D721Med (cell line): ENCODE data around the gene APIP.

Experiments
- DNase-seq: peaks from one replicate; pipeline ENCODE4 v3.0.0; 2011; ENCODE audit warnings: low spot score; ENCODE audit not compliant: insufficient read length
- FAIRE-seq: peaks from 2 replicates; lab custom pipeline; 2011; peaks lifted over from hg19 to GRCh38; lab: Jason Lieb, UNC
- TF ChIP-seq, protein P1 (sequence below): IDR thresholded peaks from 2 replicates; pipeline ENCODE4 v1.5.1; 2012; ENCODE audit warnings: mild to moderate bottlenecking, control low read depth; ENCODE audit not compliant: insufficient read depth; ENCODE audit errors: missing control alignments

Gene APIP

DNA sequence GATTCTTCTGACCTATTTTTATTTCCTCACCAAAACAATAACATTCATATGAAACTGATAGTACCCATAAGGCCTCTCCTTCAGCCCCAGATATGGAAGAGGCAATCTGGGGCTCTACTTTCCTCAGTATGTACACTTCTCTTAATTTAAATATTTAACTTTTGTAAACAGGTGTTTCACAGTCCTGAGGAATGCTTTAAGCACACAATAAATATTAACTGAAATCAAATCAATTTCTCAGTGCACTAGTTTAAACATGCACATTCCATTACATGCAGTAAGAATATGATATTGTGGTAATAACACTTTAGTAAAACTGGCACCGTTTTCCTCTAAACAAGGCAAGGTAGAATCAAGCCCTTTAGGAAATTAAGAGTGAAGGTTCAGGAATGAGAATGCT, 28.9 kb downstream of the APIP start:
- TF ChIP-seq, protein P1, sequence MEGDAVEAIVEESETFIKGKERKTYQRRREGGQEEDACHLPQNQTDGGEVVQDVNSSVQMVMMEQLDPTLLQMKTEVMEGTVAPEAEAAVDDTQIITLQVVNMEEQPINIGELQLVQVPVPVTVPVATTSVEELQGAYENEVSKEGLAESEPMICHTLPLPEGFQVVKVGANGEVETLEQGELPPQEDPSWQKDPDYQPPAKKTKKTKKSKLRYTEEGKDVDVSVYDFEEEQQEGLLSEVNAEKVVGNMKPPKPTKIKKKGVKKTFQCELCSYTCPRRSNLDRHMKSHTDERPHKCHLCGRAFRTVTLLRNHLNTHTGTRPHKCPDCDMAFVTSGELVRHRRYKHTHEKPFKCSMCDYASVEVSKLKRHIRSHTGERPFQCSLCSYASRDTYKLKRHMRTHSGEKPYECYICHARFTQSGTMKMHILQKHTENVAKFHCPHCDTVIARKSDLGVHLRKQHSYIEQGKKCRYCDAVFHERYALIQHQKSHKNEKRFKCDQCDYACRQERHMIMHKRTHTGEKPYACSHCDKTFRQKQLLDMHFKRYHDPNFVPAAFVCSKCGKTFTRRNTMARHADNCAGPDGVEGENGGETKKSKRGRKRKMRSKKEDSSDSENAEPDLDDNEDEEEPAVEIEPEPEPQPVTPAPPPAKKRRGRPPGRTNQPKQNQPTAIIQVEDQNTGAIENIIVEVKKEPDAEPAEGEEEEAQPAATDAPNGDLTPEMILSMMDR: no peak
- FAIRE-seq (no peak), DNase-seq (no peak)

DNA sequence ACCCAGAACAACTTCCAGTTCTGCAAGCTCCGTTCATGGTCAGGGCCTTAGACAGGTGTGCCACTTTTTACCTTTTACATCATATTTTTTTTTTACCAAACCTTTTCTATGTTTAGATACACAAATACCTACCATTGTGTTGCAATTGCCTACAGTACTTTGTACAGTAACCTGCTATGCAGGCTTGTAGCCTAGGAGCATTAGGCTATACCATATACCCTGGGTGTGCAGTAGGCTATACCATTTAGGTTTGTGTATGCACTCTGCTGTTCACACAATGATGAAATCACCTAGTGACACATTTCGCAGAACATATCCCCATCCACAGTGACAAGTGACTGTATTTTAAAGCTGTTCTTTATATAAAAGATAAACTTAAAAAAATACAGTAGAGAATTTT, 29.6 kb downstream of the APIP start:
- TF ChIP-seq, protein P1: no peak
- DNase-seq: no peak
- FAIRE-seq: no peak

DNA sequence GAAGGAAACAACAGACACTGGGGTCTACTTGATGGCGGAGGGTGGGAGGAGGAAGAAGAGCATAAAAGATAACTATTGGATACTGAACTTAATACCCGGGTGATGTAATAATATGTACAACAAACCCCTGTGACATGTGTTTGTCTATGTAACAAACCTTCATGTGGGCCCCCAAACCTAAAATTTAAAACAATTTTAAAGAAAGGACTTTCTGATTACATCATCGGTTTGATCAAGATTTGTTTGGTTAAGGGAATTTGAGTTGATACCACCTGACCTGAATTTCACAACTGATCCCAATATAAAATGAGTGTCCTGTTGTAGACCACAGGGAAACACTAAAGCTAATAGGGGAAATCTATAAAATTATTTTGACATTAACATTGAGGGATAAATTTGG, 34.3 kb downstream of the APIP start:
- TF ChIP-seq, protein P1: no peak
- FAIRE-seq (no peak), DNase-seq (no peak)

DNA sequence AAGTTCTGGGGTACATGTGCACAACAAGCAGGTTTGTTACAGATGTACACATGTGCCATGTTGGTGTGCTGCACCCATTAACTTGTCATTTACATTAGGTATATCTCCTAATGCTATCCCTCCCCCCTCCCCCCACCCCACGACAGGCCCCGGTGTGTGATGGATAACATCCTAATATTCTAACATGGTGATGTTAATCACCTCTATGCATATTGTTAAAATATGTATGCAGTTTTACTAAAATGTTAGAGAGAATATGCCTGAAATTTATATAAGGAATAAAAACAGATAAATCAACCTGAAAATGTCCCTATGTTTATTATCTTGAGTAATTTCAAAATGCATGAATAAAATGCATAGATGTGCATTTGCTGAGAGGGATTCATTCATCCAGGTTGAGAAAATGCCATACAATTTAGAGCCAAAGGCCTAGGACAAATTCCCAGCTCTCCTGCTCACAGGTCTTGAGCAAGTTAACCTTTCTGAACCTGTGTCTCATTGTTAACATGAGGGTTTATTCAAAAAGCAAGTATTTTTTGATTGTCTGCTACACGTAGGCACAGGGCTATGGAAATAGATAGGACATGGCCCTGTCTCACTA, 38.7 kb downstream of the APIP start:
- TF ChIP-seq, protein P1: no peak
- DNase-seq: no peak
- FAIRE-seq: no peak

DNA sequence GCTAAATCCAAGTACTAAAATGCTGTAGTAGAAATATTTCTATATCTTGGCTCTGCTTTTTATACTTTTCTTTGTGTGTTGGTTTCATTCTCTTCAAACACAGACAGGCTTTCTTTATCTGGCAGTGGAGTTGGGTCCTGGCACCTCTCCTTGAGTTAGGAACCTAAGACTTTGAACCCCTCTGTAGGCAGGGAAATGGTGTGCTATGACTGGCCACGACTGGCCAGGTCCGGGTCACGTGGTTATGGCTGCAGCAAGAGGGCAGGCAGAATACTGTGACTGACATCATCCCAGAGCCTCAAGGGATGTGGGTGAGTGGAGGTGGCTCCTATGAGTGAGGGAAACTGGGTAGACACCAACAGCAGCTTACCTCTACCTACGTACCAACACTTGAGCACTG, 42.0 kb downstream of the APIP start:
- no peak for FAIRE-seq
- TF ChIP-seq, protein P1: no peak
- no peak for DNase-seq

DNA sequence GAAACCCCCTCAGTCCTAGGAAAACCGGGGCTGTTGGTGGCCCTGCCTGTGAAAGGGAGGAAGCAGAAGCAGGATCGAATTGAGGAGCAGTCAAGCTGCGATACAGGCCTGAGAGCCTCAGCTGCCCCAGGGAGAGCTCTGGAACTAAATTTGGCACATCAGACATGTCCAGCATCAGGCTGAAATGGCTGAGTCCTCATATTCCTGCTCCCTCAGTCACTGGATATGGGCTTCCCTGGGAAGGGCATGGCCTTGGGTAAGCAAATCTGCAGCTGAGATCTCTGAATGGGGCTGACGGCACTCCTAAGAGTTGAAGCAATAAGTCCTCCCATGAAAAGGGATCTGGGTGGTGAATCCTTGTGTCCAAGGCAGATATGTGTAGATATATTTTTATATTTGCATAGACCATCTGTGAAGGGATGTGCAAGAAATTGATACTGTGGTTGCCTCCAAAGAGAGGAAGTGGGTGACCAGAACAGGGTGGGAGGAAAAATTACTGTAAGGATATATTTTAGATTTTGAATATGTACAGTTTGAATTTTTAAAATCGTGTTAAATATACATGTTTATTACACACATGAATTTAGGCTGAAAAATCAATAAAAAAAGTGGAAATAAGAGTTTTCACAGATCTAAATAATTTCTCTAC, 45.5 kb downstream of the APIP start:
- FAIRE-seq: no peak
- no peak for DNase-seq
- TF ChIP-seq, protein P1: no peak

DNA sequence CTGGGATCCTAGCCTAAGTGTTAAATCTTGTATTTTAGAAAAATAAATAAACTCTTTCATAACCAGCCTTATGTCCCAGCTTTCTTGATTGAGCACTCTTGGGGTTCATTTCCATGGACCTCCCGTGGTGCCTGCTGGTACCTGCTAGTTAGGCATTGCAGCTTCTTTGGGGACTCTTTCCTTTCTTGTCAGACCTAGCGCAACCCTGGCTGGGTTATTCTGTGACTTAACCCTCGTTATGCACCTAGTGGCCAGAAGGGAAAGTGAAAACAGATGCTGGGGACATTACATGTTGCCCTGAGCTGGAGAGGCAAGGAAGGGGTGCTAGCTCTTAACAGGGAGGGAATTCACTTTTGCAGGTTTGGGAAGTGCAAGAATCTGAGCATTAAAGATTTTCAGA, 46.8 kb downstream of the APIP start:
- DNase-seq: no peak

More for the DNA sequence above, 46.8 kb downstream of the APIP start:
- TF ChIP-seq, protein P1: no peak
- no peak for FAIRE-seq
